HG02678 (cell line): ENCODE measurements around the gene CNTNAP2.

Experiments
- ATAC-seq: cut with Tn5 transposase; IDR thresholded peaks from one replicate; pipeline ENCODE4 v1.9.1; 2021; ENCODE audit warnings: mild to moderate bottlenecking, moderate library complexity; ENCODE audit not compliant: unreplicated experiment

The CNTNAP2 gene

DNA sequence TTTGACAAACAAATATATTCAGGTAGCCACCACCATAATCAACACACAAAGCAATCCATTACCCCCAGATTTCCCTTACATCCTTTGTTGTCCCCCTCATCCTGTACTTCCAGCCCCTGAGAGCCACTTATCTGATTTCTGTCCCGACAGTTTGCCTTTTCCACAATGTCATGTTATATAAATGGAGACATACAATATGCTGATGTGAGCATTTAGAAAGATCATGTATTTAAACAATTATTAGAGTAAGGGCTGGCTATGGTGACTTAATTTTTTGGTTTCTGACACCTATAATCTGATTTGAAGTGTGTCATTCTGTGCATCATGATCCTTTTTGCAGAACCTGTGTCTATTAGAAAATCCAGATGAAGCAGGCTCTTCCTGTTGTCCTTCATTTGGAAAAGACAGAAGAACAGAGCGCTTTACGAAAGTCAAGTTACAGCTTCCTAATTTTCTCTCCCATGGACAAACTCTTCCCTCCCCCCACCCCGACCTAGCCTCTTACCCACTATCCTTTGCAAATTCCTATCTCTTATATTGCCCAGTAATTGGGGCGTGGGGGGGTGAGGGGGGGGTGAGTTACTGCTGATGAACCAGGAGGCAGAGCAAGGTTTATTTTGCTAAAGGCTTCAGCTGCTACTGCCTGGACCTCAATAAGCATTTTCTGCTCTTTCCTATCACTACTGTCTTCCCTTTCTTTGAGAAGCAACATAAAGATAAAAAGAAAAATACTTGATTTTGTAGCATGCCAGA, 2221.6 kb downstream of the CNTNAP2 start:
- ATAC-seq: no peak

- no peak for ATAC-seq
Measured at GRCh38 chr7:148340438-148341280, 2224.1 kb downstream of the CNTNAP2 start.

GRCh38 chr7:148344406-148344805, 2227.8 kb downstream of the CNTNAP2 start:
- no peak for ATAC-seq

DNA sequence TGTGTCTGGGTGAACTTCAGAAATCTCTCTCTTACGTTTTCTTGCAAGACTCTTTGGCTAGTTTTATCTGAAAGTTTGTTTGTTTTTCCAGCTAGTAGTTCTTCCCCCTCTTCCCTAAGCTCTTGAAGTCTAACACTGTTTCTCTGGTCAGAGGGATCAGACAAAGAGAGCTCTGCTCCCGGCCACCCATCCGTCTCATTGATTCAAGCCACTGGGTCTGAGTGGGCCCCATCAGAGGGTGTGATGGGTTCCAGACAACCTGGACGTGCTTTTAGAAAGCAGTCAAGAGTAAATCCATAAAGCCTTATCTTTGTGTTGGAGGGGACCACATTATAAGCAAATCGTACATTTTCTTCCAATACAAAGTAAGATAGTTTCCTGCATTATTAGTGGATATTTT, 2231.4 kb downstream of the CNTNAP2 start:
- ATAC-seq: no peak

- no peak for ATAC-seq
Measured at GRCh38 chr7:148348466-148348865, 2231.9 kb downstream of the CNTNAP2 start.

GRCh38 chr7:148356303-148356702, 2239.7 kb downstream of the CNTNAP2 start:
- no peak for ATAC-seq

DNA sequence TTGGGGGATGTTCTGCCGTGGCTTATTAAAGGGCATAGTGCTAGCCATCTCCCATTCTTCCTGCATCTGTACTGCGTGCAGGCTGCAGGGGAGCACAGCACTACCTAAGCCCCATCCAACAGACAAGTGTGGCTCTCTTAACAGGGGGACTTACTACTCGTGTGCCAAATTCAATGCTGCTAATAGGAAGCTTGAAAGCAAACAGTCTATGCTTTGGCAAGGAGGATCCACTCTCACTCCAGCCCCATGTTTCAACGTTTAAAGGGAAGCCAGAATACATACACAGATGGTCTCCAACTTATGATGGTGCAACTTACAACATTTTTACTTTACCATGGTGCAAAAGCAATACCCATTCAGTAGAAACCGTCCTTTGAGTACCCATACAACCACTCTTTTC, 2245.9 kb downstream of the CNTNAP2 start:
- no peak for ATAC-seq

DNA sequence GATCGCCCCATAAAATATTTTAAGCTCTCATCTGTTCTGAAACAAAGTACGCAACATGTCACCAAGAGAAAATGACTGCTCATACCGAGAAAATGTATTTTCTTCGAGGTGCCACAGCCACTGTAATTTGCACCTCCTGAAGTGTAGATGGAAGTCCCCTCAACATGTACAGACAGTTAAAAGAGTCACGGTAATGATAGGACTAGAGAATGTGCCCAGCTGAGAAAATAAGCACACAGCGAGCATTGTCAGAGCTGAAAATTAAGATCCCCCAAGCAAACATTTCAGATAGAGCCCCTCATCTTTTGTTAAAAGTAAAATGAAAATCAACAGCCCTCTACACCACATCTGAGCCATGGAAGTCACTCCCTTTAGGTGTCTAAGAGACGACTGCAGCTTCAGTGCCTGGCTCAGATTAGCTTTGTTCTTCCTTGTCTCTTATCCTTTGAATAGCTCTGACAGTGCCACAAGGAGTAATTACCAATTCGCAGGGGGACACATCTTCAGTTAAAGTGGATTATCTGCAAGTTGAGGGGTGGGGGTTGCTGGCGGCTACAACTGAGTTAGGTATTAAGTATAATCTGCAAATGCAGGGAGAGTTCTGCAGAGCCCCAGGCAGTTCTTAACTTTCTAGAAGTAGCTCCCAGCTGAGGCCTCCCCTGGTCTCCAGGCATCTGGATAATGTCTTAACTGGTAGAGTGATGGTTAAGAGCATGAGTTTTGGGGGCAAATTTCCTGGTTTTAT, 2251.3 kb downstream of the CNTNAP2 start:
- ATAC-seq: no peak

DNA sequence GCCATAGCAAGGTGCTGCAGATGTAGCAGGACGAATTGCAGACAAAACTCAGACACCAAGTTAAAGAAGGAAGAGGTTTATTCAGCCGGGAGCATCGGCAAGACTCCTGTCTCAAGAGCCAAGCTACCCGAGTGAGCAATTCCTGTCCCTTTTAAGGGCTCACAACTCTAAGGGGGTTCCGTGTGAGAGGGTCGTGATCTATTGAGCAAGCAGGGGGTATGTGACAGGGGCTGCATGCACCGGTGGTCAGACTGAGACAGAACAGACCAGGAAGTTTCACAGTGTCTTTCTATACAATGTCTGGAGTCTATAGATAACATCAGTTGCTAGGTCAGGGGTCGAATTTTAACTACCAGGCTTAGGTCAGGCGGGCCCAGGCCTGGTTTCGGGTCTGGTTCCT, 2252.0 kb downstream of the CNTNAP2 start:
- no peak for ATAC-seq

GRCh38 chr7:148371280-148371937, 2254.8 kb downstream of the CNTNAP2 start:
- no peak for ATAC-seq

GRCh38 chr7:148374396-148375259, 2258.0 kb downstream of the CNTNAP2 start:
- ATAC-seq: no peak

DNA sequence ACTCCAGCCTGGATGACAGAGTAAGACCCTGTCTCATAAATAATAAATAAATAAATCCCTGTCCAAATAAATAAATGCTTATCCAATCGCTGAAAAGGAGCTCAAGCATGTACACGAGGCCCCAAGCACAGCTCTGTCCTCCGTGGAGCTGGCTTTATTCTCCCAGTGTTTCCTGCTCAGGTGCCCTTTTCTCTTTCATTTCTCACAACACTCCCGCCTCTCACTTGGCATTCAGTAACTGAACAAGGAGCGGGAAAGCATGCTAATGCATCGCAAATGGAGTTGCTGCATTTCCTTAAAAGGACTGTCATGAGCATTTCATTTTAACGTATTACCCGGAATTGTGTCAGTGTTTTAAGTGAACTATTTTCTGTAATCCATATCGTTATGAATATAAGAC, 2263.1 kb downstream of the CNTNAP2 start:
- no peak for ATAC-seq

DNA sequence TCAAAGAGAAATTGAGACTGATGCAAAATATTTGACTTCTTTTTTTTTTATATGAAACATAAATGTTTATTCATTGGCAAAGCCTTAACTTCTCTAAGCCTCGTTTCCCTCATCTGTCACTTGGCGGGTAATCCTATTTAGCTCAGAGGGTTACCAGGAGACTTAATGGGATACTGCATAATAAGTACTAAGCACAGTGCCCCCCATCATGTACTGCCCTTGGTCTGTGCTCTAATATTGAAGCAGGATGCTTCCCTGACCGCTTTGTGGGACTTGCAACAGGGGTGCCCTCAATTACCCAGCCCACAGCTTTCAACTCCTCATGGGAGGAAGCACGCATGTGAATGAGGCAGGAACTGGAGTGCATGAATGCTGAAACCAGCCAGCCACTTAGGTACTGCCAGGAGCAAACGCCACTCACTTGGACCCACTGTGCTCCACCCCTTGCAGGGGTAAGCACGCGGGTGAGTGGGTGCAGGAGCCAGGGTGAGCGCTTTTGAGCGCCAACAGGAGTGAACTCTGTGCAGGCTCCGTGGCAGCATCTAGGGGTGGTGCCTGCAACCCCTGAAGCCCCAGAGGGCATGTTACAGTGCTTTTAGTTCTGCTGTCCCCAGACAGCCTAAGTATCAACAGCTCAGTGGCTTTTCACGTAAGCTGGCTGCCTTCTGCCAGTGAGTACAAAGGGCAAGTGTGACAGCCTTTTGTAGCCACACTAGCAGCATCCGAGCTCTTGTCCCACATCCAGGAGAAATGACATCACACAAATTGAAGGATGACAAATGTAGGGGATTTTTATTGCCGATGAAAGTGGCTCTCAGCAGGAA, 2264.2 kb downstream of the CNTNAP2 start:
- no peak for ATAC-seq

- ATAC-seq: no peak
Measured at GRCh38 chr7:148382596-148382995, 2266.0 kb downstream of the CNTNAP2 start.

- ATAC-seq: no peak
Measured at GRCh38 chr7:148383651-148384050, 2267.1 kb downstream of the CNTNAP2 start.

- ATAC-seq: no peak
Measured at GRCh38 chr7:148385009-148385682, 2268.5 kb downstream of the CNTNAP2 start.

GRCh38 chr7:148390381-148390780, 2273.8 kb downstream of the CNTNAP2 start:
- no peak for ATAC-seq

DNA sequence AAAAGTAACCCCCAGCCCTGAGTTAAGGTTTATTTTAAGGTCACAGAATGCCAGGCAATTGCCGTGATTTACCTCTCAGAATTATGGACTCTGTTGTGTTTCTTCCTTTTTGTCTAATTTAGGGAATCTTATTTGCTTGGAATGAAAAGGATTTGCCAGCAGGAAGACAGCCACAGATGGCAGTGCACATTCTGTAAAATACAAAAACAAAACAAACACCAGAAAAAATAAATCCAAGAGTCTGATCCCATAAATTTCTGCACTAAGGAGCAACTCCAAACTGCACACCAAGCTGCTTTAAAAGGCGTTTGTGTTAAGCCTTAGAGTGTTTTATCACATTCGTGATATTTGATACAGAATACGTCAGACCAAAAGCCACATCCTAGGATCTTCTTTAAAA, 2275.0 kb downstream of the CNTNAP2 start:
- ATAC-seq: no peak

- ATAC-seq: no peak
Measured at GRCh38 chr7:148394582-148394981, 2278.0 kb downstream of the CNTNAP2 start.
